HEK293 (cell line): Measurements from ENCODE around the gene FBXO42.

ENCODE experiments used
- CTCF ChIA-PET: fragments of 350-600 bp; formaldehyde crosslinking; extraction: SDS; loops from one replicate; lab custom pipeline; 2021; ENCODE audit warnings: antibody characterized with exemption; lab: Yijun Ruan, JAX
- POLR2A ChIA-PET: fragments of 300-600 bp; formaldehyde crosslinking; extraction: SDS; loops from one replicate; lab custom pipeline; 2020; ENCODE audit warnings: antibody characterized with exemption, inconsistent platforms; lab: Yijun Ruan, JAX
- H3K27ac ChIP-seq: fragments of 200-500 bp; sonication (Bioruptor generic); 2 replicates; pipeline ENCODE4 v1.5.1; 2014; ENCODE audit warnings: low read depth, low read length, control low read depth, inconsistent platforms; ENCODE audit errors: extremely low read depth
- H3K36me3 ChIP-seq, 2 experiments: fragments of 200-500 bp in 1 of 2; sonication (Bioruptor generic) in 1 of 2; 1 replicate in 1 of 2; 2 replicates in 1 of 2; pipeline ENCODE4 v1.5.1; 2014 to 2017; ENCODE audit warnings: inconsistent platforms in 2 of 2, low read length in 2 of 2; ENCODE audit not compliant: control insufficient read depth in 2 of 2, insufficient read depth in 1 of 2
- H3K4me1 ChIP-seq: fragments of 200-500 bp; sonication (Bioruptor generic); 2 replicates; pipeline ENCODE4 v1.5.1; 2014; ENCODE audit warnings: mild to moderate bottlenecking, low read length, inconsistent platforms; ENCODE audit not compliant: control insufficient read depth, insufficient read depth
- H3K4me3 ChIP-seq: 2 replicates; pipeline ENCODE4 v1.5.1; 2011; ENCODE audit warnings: low read depth, mild to moderate bottlenecking, control low read depth, low read length, moderate library complexity
- H3K9me3 ChIP-seq: fragments of 200-500 bp; sonication (Bioruptor generic); 2 replicates; pipeline ENCODE4 v1.5.1; 2014; ENCODE audit warnings: low read depth, low read length, inconsistent platforms; ENCODE audit not compliant: control insufficient read depth, insufficient read depth
- ELK4 ChIP-seq: IDR thresholded peaks from 2 replicates; pipeline ENCODE4 v1.6.1; 2011; ENCODE audit warnings: mild to moderate bottlenecking, low read depth, low read length, borderline replicate concordance
- ZFP41 ChIP-seq: fragments of 450-650 bp; formaldehyde crosslinking; IDR thresholded peaks from 2 replicates; pipeline ENCODE4 v1.5.1; 2016; ENCODE audit warnings: missing biosample characterization, missing genetic modification characterization, borderline replicate concordance
- ZFP69B ChIP-seq: fragments of 450-650 bp; formaldehyde crosslinking; IDR thresholded peaks from 2 replicates; pipeline ENCODE4 v1.5.1; 2016; ENCODE audit warnings: missing biosample characterization, missing genetic modification characterization
- ZNF138 ChIP-seq: fragments of 450-650 bp; formaldehyde crosslinking; IDR thresholded peaks from 2 replicates; pipeline ENCODE4 v1.5.1; 2016; ENCODE audit warnings: missing biosample characterization, missing genetic modification characterization, borderline replicate concordance
- ZNF155 ChIP-seq: fragments of 450-650 bp; formaldehyde crosslinking; IDR thresholded peaks from 2 replicates; pipeline ENCODE4 v1.5.1; 2016; ENCODE audit warnings: missing biosample characterization, missing genetic modification characterization
- ZNF202 ChIP-seq: fragments of 450-650 bp; formaldehyde crosslinking; IDR thresholded peaks from 2 replicates; pipeline ENCODE4 v1.5.1; 2016; ENCODE audit warnings: missing biosample characterization, missing genetic modification characterization, borderline replicate concordance
- ZNF211 ChIP-seq: fragments of 450-650 bp; formaldehyde crosslinking; IDR thresholded peaks from 2 replicates; pipeline ENCODE4 v1.5.1; 2016; ENCODE audit warnings: low read depth, missing biosample characterization, missing genetic modification characterization
- ZNF221 ChIP-seq: fragments of 450-650 bp; formaldehyde crosslinking; IDR thresholded peaks from 2 replicates; pipeline ENCODE4 v1.5.1; 2017; ENCODE audit warnings: missing biosample characterization, missing genetic modification characterization, borderline replicate concordance
- ZNF426 ChIP-seq: fragments of 450-650 bp; formaldehyde crosslinking; IDR thresholded peaks from 2 replicates; pipeline ENCODE4 v1.5.1; 2017; ENCODE audit warnings: missing biosample characterization, missing genetic modification characterization, mild to moderate bottlenecking, inconsistent platforms, moderate library complexity
- ZNF549 ChIP-seq: fragments of 450-650 bp; IDR thresholded peaks from 2 replicates; pipeline ENCODE4 v1.5.1; 2018; ENCODE audit warnings: missing biosample characterization, missing genetic modification characterization, mild to moderate bottlenecking, inconsistent platforms, moderate library complexity
- ZNF596 ChIP-seq: fragments of 450-650 bp; IDR thresholded peaks from 2 replicates; pipeline ENCODE4 v1.5.0; 2018; ENCODE audit warnings: missing biosample characterization, mild to moderate bottlenecking, missing genetic modification characterization, moderate library complexity
- ZNF600 ChIP-seq: fragments of 450-650 bp; formaldehyde crosslinking; IDR thresholded peaks from 2 replicates; pipeline ENCODE4 v1.5.1; 2016; ENCODE audit warnings: missing biosample characterization, missing genetic modification characterization
- ZNF660 ChIP-seq: fragments of 450-650 bp; IDR thresholded peaks from 2 replicates; pipeline ENCODE4 v1.5.1; 2018; ENCODE audit warnings: missing biosample characterization, mild to moderate bottlenecking, missing genetic modification characterization
- ZNF664 ChIP-seq: fragments of 450-650 bp; formaldehyde crosslinking; IDR thresholded peaks from 2 replicates; pipeline ENCODE4 v1.5.1; 2016; ENCODE audit warnings: missing biosample characterization, missing genetic modification characterization
- ZNF677 ChIP-seq: fragments of 450-650 bp; IDR thresholded peaks from 2 replicates; pipeline ENCODE4 v1.5.0; 2018; ENCODE audit warnings: missing biosample characterization, mild to moderate bottlenecking, missing genetic modification characterization, moderate library complexity
- ZNF692 ChIP-seq: fragments of 450-650 bp; formaldehyde crosslinking; IDR thresholded peaks from 2 replicates; pipeline ENCODE4 v1.5.1; 2016; ENCODE audit warnings: missing biosample characterization, missing genetic modification characterization
- ZNF707 ChIP-seq: fragments of 450-650 bp; formaldehyde crosslinking; IDR thresholded peaks from 2 replicates; pipeline ENCODE4 v1.5.1; 2016; ENCODE audit warnings: missing biosample characterization, missing genetic modification characterization
- ZNF747 ChIP-seq: fragments of 450-650 bp; formaldehyde crosslinking; IDR thresholded peaks from 2 replicates; pipeline ENCODE4 v1.5.1; 2016; ENCODE audit warnings: missing biosample characterization, missing genetic modification characterization
- TF ChIP-seq, protein P1 (sequence below): fragments of 450-650 bp; formaldehyde crosslinking; IDR thresholded peaks from 2 replicates; pipeline ENCODE4 v1.5.1; 2017; ENCODE audit warnings: missing biosample characterization, missing genetic modification characterization
- TF ChIP-seq, protein P2 (sequence below): fragments of 450-650 bp; formaldehyde crosslinking; IDR thresholded peaks from 2 replicates; pipeline ENCODE4 v1.5.1; 2017; ENCODE audit warnings: missing biosample characterization, missing genetic modification characterization

Gene FBXO42

DNA sequence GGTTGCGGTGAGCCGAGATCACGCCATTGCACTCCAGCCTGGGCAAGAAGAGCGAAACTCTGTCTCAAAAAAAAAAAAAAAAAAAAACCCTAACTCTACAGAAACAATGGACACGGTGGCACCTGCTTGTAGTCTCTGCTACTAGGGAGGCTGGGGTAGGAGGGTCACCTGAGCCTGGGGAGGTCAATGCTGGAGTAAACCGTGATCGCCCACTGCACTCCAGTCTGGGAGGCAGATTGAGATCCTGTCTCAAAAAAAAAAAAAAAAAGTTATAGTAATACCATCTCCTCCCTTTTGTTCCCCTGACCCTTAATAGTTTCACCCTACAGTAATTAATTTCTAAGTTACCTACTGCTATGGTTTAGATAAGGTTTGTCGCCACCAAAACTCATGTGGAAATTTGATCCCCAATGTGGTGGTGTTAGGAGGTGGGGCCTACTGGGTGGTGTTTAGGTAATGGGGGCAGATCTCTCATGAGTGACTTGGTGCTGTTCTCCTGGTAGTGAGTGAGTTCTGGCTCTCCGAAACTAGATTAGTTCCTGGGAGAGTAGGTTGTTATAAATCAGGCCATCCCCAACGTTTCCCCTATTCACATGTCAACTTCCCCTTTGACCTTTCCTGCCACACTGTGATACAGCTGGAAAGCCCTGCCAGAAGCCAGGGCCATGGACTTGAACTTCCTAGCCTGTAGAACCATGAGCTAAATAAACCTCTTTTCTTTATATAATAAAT, 9.8 kb downstream of the FBXO42 start (continued):
- no peak for TF ChIP-seq ZNF677
- TF ChIP-seq ZNF692 (tag by site-specific recombination) = peak; percentile 70
- peak; percentile 77; the same call in 1 of the 2 replicates for TF ChIP-seq ZFP69B (tag by site-specific recombination)
- TF ChIP-seq ZNF221 = no peak
- 0 out of 2 replicates have a peak, but pooled peaks have one; percentile 19 for TF ChIP-seq ZNF707 (tag by site-specific recombination)
- TF ChIP-seq ZNF600 (tag by site-specific recombination) = peak; percentile 48; the same call in 1 of the 2 replicates
- TF ChIP-seq ZFP41 = no peak

DNA sequence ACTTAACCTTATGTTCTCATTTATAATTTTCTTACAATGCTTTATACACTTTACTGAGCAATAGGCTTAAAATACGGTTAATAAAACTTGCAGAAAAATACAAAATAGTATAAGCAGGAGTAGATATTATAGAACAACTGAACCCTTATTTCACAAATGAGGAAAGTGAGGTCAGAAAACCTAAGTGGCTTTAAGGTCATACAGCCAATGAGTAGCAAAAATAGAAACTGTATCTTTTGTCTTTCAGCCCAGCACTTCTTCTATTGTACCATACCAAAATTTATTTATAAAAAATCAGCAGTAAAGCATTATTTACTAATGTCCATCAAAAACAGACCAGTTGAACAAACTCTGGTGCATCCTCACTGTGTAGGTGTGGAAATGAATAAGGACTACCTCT, 11.6 kb downstream of the FBXO42 start:
- H3K27ac ChIP-seq = no peak overlapping the region
- POLR2A ChIA-PET = no interaction called here
- no peaks in the 10 kb centered on the region for H3K9me3 ChIP-seq
- CTCF ChIA-PET = no interaction called here
- TF ChIP-seq ZNF596 (tag by site-specific recombination) (no peak), ZNF211 (no peak), ZNF426 (tag by site-specific recombination) (no peak), ZNF549 (tag by site-specific recombination) (no peak), ZNF660 (no peak), ZNF600 (tag by site-specific recombination) (no peak), ZNF155 (tag by site-specific recombination) (no peak), ZNF138 (tag by site-specific recombination) (no peak), ZNF664 (tag by site-specific recombination) (no peak), ELK4 (no peak)
- TF ChIP-seq, protein P1, sequence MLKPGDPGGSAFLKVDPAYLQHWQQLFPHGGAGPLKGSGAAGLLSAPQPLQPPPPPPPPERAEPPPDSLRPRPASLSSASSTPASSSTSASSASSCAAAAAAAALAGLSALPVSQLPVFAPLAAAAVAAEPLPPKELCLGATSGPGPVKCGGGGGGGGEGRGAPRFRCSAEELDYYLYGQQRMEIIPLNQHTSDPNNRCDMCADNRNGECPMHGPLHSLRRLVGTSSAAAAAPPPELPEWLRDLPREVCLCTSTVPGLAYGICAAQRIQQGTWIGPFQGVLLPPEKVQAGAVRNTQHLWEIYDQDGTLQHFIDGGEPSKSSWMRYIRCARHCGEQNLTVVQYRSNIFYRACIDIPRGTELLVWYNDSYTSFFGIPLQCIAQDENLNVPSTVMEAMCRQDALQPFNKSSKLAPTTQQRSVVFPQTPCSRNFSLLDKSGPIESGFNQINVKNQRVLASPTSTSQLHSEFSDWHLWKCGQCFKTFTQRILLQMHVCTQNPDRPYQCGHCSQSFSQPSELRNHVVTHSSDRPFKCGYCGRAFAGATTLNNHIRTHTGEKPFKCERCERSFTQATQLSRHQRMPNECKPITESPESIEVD (tag by site-specific recombination) = no peak
- TF ChIP-seq, protein P2, sequence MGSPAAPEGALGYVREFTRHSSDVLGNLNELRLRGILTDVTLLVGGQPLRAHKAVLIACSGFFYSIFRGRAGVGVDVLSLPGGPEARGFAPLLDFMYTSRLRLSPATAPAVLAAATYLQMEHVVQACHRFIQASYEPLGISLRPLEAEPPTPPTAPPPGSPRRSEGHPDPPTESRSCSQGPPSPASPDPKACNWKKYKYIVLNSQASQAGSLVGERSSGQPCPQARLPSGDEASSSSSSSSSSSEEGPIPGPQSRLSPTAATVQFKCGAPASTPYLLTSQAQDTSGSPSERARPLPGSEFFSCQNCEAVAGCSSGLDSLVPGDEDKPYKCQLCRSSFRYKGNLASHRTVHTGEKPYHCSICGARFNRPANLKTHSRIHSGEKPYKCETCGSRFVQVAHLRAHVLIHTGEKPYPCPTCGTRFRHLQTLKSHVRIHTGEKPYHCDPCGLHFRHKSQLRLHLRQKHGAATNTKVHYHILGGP (tag by site-specific recombination) = no peak
- H3K4me3 ChIP-seq = no peak overlapping the region
- H3K36me3 ChIP-seq = peaks cover 0 to 9% of the 10 kb centered on the region in 2 experiments; a peak in 1 of 3 replicates
- no peaks in the 10 kb centered on the region for H3K4me1 ChIP-seq

DNA sequence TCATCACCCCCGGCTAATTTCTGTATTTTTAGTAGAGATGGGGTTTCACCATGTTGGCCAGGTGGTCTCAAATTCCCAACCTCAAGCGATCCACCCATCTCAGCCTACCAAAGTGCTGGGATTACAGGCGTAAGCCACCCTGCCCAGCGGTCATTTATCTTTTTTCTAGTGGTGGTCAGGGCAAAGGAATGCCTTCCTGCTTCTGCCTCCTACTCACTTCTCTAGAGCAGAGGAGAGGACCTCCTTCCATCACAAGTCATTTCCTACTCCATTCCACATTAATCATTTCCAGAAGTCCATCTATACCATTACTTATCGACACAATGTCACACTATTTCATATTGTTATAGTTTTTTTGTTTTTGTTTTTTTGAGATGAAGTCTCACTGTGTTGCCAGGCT, 13.3 kb downstream of the FBXO42 start:
- Histone ChIP-seq H3K4me1 (peaks cover 4% of the 10 kb centered on the region; the same call in 1 of the 2 replicates), H3K36me3 (peaks cover 0 to 9% of the 10 kb centered on the region in 2 experiments; a peak in 1 of 3 replicates), H3K9me3 (no peaks in the 10 kb centered on the region), H3K4me3 (no peak overlapping the region), H3K27ac (no peak overlapping the region)
- POLR2A ChIA-PET = no interaction called here
- TF ChIP-seq ZNF747 (tag by site-specific recombination) = no peak
- TF ChIP-seq ZNF600 (tag by site-specific recombination) = 0 out of 2 replicates have a peak, but pooled peaks have one; percentile 18
- no peak for TF ChIP-seq ZNF202 (tag by site-specific recombination)
- CTCF ChIA-PET = no interaction called here
